ENCODE measurements around the gene PRPF40A. TPM values are rescaled to one million over a fixed set of nuclear protein-coding genes. Genes with fewer than 3 reads are reported as not detected.

Gene PRPF40A
- polyA plus RNA-seq, 4 donors, result 26.4 to 88.1 (median 43.5) TPM

- Histone ChIP-seq H3K4me3 (ENCODE audit: low read depth in 1 of 3, low read length in 3 of 3) (no peak overlapping the region), H3K36me3 (ENCODE audit: control insufficient read depth in 3 of 3, insufficient read depth in 2 of 3, low read depth in 1 of 3, low read length in 3 of 3) (peaks cover 12 to 19% (median 12%) of the 10 kb centered on the region in 3 donors)
- no peak for FAIRE-seq
Observed at GRCh38 chr2:152655880-152656279, 61.4 kb downstream of the PRPF40A start.

GRCh38 chr2:152651834-152652233 is 65.4 kb downstream of the PRPF40A start:
- DNase-seq (no peak), FAIRE-seq (no peak)
- peaks cover 4 to 9% (median 9%) of the 10 kb centered on the region in 3 donors for H3K36me3 ChIP-seq (ENCODE audit: control insufficient read depth in 3 of 3, insufficient read depth in 2 of 3, low read depth in 1 of 3, low read length in 3 of 3)
- H3K9me3 ChIP-seq (ENCODE audit: control insufficient read depth in 2 of 2, insufficient read depth in 1 of 2, low read depth in 1 of 2, low read length in 1 of 2), result no peaks in the 10 kb centered on the region
- no peak overlapping the region for H3K4me3 ChIP-seq (ENCODE audit: low read depth in 1 of 3, low read length in 3 of 3)
- H3K27me3 ChIP-seq (ENCODE audit: control insufficient read depth in 3 of 3, insufficient read depth in 3 of 3, low read length in 3 of 3), result no peaks in the 10 kb centered on the region
- H3K4me1 ChIP-seq (ENCODE audit: control insufficient read depth in 3 of 3, insufficient read depth in 2 of 3, low read depth in 1 of 3, low read length in 2 of 3), result peaks cover 0 to 4% (median 2%) of the 10 kb centered on the region in 3 donors
- WGBS, 3 donors, result 70 to 81% (median 78%) methylated on average over 2 of the region's 2 CpGs
- no peak overlapping the region for H3K27ac ChIP-seq (ENCODE audit: low read depth in 1 of 3, low read length in 2 of 3)

More at GRCh38 chr2:152655880-152656279, 61.4 kb downstream of the PRPF40A start:
- Histone ChIP-seq H3K27me3 (ENCODE audit: control insufficient read depth in 3 of 3, insufficient read depth in 3 of 3, low read length in 3 of 3) (no peaks in the 10 kb centered on the region), H3K4me1 (ENCODE audit: control insufficient read depth in 3 of 3, insufficient read depth in 2 of 3, low read depth in 1 of 3, low read length in 2 of 3) (no peaks in the 10 kb centered on the region), H3K27ac (ENCODE audit: low read depth in 1 of 3, low read length in 2 of 3) (no peak overlapping the region), H3K9me3 (ENCODE audit: control insufficient read depth in 2 of 2, insufficient read depth in 1 of 2, low read depth in 1 of 2, low read length in 1 of 2) (no peaks in the 10 kb centered on the region)
- 63 to 89% (median 72%) methylated on average over 1 of the region's 1 CpG for WGBS, 3 donors
- no peak for DNase-seq

- Histone ChIP-seq H3K4me3 (ENCODE audit: low read depth in 1 of 3, low read length in 3 of 3) (no peak overlapping the region), H3K36me3 (ENCODE audit: control insufficient read depth in 3 of 3, insufficient read depth in 2 of 3, low read depth in 1 of 3, low read length in 3 of 3) (peaks cover 3 to 5% (median 4%) of the 10 kb centered on the region in 3 donors), H3K9me3 (ENCODE audit: control insufficient read depth in 2 of 2, insufficient read depth in 1 of 2, low read depth in 1 of 2, low read length in 1 of 2) (no peaks in the 10 kb centered on the region), H3K27me3 (ENCODE audit: control insufficient read depth in 3 of 3, insufficient read depth in 3 of 3, low read length in 3 of 3) (no peaks in the 10 kb centered on the region), H3K27ac (ENCODE audit: low read depth in 1 of 3, low read length in 2 of 3) (no peak overlapping the region), H3K4me1 (ENCODE audit: control insufficient read depth in 3 of 3, insufficient read depth in 2 of 3, low read depth in 1 of 3, low read length in 2 of 3) (peaks cover 0 to 4% (median 2%) of the 10 kb centered on the region in 3 donors)
- no peak for FAIRE-seq
- WGBS, 3 donors, result 95% methylated on average over 6 of the region's 6 CpGs
- no peak for DNase-seq
Observed at GRCh38 chr2:152650768-152651371, 66.4 kb downstream of the PRPF40A start.

GRCh38 chr2:152649997-152650396 is 67.3 kb downstream of the PRPF40A start:
- Histone ChIP-seq H3K27ac (ENCODE audit: low read depth in 1 of 3, low read length in 2 of 3) (no peak overlapping the region), H3K4me3 (ENCODE audit: low read depth in 1 of 3, low read length in 3 of 3) (no peak overlapping the region), H3K27me3 (ENCODE audit: control insufficient read depth in 3 of 3, insufficient read depth in 3 of 3, low read length in 3 of 3) (no peaks in the 10 kb centered on the region), H3K36me3 (ENCODE audit: control insufficient read depth in 3 of 3, insufficient read depth in 2 of 3, low read depth in 1 of 3, low read length in 3 of 3) (peaks cover 4 to 6% (median 4%) of the 10 kb centered on the region in 3 donors), H3K4me1 (ENCODE audit: control insufficient read depth in 3 of 3, insufficient read depth in 2 of 3, low read depth in 1 of 3, low read length in 2 of 3) (peaks cover 0 to 4% (median 2%) of the 10 kb centered on the region in 3 donors), H3K9me3 (ENCODE audit: control insufficient read depth in 2 of 2, insufficient read depth in 1 of 2, low read depth in 1 of 2, low read length in 1 of 2) (no peaks in the 10 kb centered on the region)
- 24 to 60% (median 40%) methylated on average over 1 of the region's 1 CpG for WGBS, 3 donors
- DNase-seq (no peak), FAIRE-seq (no peak)

GRCh38 chr2:152648336-152648735 is 68.9 kb downstream of the PRPF40A start:
- H3K9me3 ChIP-seq (ENCODE audit: control insufficient read depth in 2 of 2, insufficient read depth in 1 of 2, low read depth in 1 of 2, low read length in 1 of 2), result no peaks in the 10 kb centered on the region
- no peak overlapping the region for H3K27ac ChIP-seq (ENCODE audit: low read depth in 1 of 3, low read length in 2 of 3)
- peak; percentile 39 to 72 for DNase-seq
- no peak for FAIRE-seq
- H3K4me1 ChIP-seq (ENCODE audit: control insufficient read depth in 3 of 3, insufficient read depth in 2 of 3, low read depth in 1 of 3, low read length in 2 of 3), result peaks cover 0 to 4% (median 2%) of the 10 kb centered on the region in 3 donors
- H3K4me3 ChIP-seq (ENCODE audit: low read depth in 1 of 3, low read length in 3 of 3), result no peak overlapping the region
- peaks cover 3 to 9% (median 3%) of the 10 kb centered on the region in 3 donors for H3K36me3 ChIP-seq (ENCODE audit: control insufficient read depth in 3 of 3, insufficient read depth in 2 of 3, low read depth in 1 of 3, low read length in 3 of 3)
- H3K27me3 ChIP-seq (ENCODE audit: control insufficient read depth in 3 of 3, insufficient read depth in 3 of 3, low read length in 3 of 3), result no peaks in the 10 kb centered on the region
- WGBS, 3 donors, result 1 to 13% (median 7%) methylated on average over 2 of the region's 2 CpGs

- FAIRE-seq, result no peak
- no peaks in the 10 kb centered on the region for H3K9me3 ChIP-seq (ENCODE audit: control insufficient read depth in 2 of 2, insufficient read depth in 1 of 2, low read depth in 1 of 2, low read length in 1 of 2)
- H3K27me3 ChIP-seq (ENCODE audit: control insufficient read depth in 3 of 3, insufficient read depth in 3 of 3, low read length in 3 of 3), result no peaks in the 10 kb centered on the region
- peak; percentile 60 to 77 for DNase-seq
- no peak overlapping the region for H3K4me3 ChIP-seq (ENCODE audit: low read depth in 1 of 3, low read length in 3 of 3)
- WGBS, 3 donors, result 14 to 49% (median 31%) methylated on average over 9 of the region's 9 CpGs
- peaks cover 0 to 4% (median 2%) of the 10 kb centered on the region in 3 donors for H3K4me1 ChIP-seq (ENCODE audit: control insufficient read depth in 3 of 3, insufficient read depth in 2 of 3, low read depth in 1 of 3, low read length in 2 of 3)
- peak overlapping the region in 2 of 3 donors; percentile 1 to 32 for H3K27ac ChIP-seq (ENCODE audit: low read depth in 1 of 3, low read length in 2 of 3)
- H3K36me3 ChIP-seq (ENCODE audit: control insufficient read depth in 3 of 3, insufficient read depth in 2 of 3, low read depth in 1 of 3, low read length in 3 of 3), result peaks cover 2 to 11% (median 4%) of the 10 kb centered on the region in 3 donors
Observed at GRCh38 chr2:152647552-152647951, 69.7 kb downstream of the PRPF40A start.

GRCh38 chr2:152646775-152647174 is 70.5 kb downstream of the PRPF40A start:
- Histone ChIP-seq H3K27me3 (ENCODE audit: control insufficient read depth in 3 of 3, insufficient read depth in 3 of 3, low read length in 3 of 3) (no peaks in the 10 kb centered on the region), H3K4me3 (ENCODE audit: low read depth in 1 of 3, low read length in 3 of 3) (no peak overlapping the region), H3K27ac (ENCODE audit: low read depth in 1 of 3, low read length in 2 of 3) (no peak overlapping the region), H3K4me1 (ENCODE audit: control insufficient read depth in 3 of 3, insufficient read depth in 2 of 3, low read depth in 1 of 3, low read length in 2 of 3) (peaks cover 0 to 4% (median 2%) of the 10 kb centered on the region in 3 donors), H3K9me3 (ENCODE audit: control insufficient read depth in 2 of 2, insufficient read depth in 1 of 2, low read depth in 1 of 2, low read length in 1 of 2) (no peaks in the 10 kb centered on the region), H3K36me3 (ENCODE audit: control insufficient read depth in 3 of 3, insufficient read depth in 2 of 3, low read depth in 1 of 3, low read length in 3 of 3) (peaks cover 2 to 14% (median 2%) of the 10 kb centered on the region in 3 donors)
- 82 to 83% (median 83%) methylated on average over 3 of the region's 3 CpGs for WGBS, 3 donors
- no peak for DNase-seq
- no peak for FAIRE-seq

- Histone ChIP-seq H3K36me3 (ENCODE audit: control insufficient read depth in 3 of 3, insufficient read depth in 2 of 3, low read depth in 1 of 3, low read length in 3 of 3) (peaks cover 2 to 14% (median 2%) of the 10 kb centered on the region in 3 donors), H3K4me3 (ENCODE audit: low read depth in 1 of 3, low read length in 3 of 3) (no peak overlapping the region), H3K4me1 (ENCODE audit: control insufficient read depth in 3 of 3, insufficient read depth in 2 of 3, low read depth in 1 of 3, low read length in 2 of 3) (peaks cover 0 to 4% (median 2%) of the 10 kb centered on the region in 3 donors), H3K9me3 (ENCODE audit: control insufficient read depth in 2 of 2, insufficient read depth in 1 of 2, low read depth in 1 of 2, low read length in 1 of 2) (no peaks in the 10 kb centered on the region), H3K27me3 (ENCODE audit: control insufficient read depth in 3 of 3, insufficient read depth in 3 of 3, low read length in 3 of 3) (no peaks in the 10 kb centered on the region), H3K27ac (ENCODE audit: low read depth in 1 of 3, low read length in 2 of 3) (no peak overlapping the region)
- DNase-seq, result no peak
- WGBS, 3 donors, result 67 to 72% (median 71%) methylated on average over 4 of the region's 4 CpGs
- FAIRE-seq, result no peak
Observed at GRCh38 chr2:152646264-152646663, 71.0 kb downstream of the PRPF40A start.

Data from small intestine (tissue), 7 donors.